Breast epithelium (tissue), 4 donors: ENCODE data around the gene TPM2. TPM values are rescaled to one million over a fixed set of nuclear protein-coding genes. Genes with fewer than 3 reads are reported as not detected.

ENCODE experiments used
- DNase-seq, 2 donors: peaks; one replicate each; pipeline ENCODE4 v3.0.0-alpha.2; 2019; ENCODE audit warnings: low spot score in 2 of 2
- H3K27ac ChIP-seq, 2 donors: fragments of 200-600 bp; sonication (generic) in 1 of 2; one replicate each; pipeline ENCODE4 v1.5.1; 2016 to 2019; ENCODE audit warnings: mild to moderate bottlenecking in 1 of 2
- H3K27me3 ChIP-seq, 2 donors: fragments of 200-600 bp; sonication (generic) in 1 of 2; one replicate each; pipeline versions ENCODE4 v1.5.1 to v1.6.0; 2017 to 2019; ENCODE audit warnings: control low read depth in 1 of 2, mild to moderate bottlenecking in 1 of 2
- H3K36me3 ChIP-seq: fragments of 200-600 bp; one replicate; pipeline ENCODE4 v1.5.1; 2019
- H3K4me1 ChIP-seq, 2 donors: fragments of 200-600 bp; sonication (generic); one replicate each; pipeline ENCODE4 v1.5.1; 2016 to 2019; ENCODE audit warnings: control low read depth in 1 of 2
- H3K4me3 ChIP-seq, 3 donors: fragments of 200-600 bp; sonication (generic); 1 replicate in 2 of 3; 2 replicates in 1 of 3; pipeline ENCODE4 v1.5.1; 2016 to 2019; ENCODE audit warnings: mild to moderate bottlenecking in 3 of 3, moderate library complexity in 2 of 3
- H3K9me3 ChIP-seq, 2 donors: fragments of 200-600 bp; sonication (generic) in 1 of 2; one replicate each; pipeline ENCODE4 v1.5.1; 2016 to 2019; ENCODE audit warnings: control low read depth in 1 of 2
- POLR2A ChIP-seq: fragments of 450-650 bp; IDR thresholded peaks from one replicate; pipeline ENCODE4 v1.6.1; 2016; ENCODE audit warnings: antibody characterized with exemption, mild to moderate bottlenecking, moderate library complexity
- POLR2AphosphoS5 ChIP-seq, 3 donors: sonication (generic); formaldehyde crosslinking; IDR thresholded peaks; one replicate each; pipeline ENCODE4 v1.6.1; 2017; ENCODE audit warnings: antibody characterized with exemption in 3 of 3
- intact Hi-C: fragments of 100-400 bp; cut with DNase I; formaldehyde crosslinking; loops from one replicate; pipeline ENCODE4 v1.15.1; 2023; ENCODE audit warnings: low total_unique reads
- total RNA-seq, 3 donors: library from RNA; depleted of rRNA; stranded (reverse); fragments of >200 nt; gene quantifications; one replicate each; pipeline ENCODE4 v1.1.0, GENCODE V29; 2016
- TF ChIP-seq, protein P1 (sequence below), 3 donors: fragments of 450-650 bp; IDR thresholded peaks; one replicate each; pipeline ENCODE4 v1.5.1; 2016 to 2017; ENCODE audit warnings: antibody characterized with exemption in 3 of 3, mild to moderate bottlenecking in 3 of 3, moderate library complexity in 3 of 3

Gene TPM2
- total RNA-seq, 3 donors from 2014 or later, result 143 to 402 (median 258) TPM

DNA sequence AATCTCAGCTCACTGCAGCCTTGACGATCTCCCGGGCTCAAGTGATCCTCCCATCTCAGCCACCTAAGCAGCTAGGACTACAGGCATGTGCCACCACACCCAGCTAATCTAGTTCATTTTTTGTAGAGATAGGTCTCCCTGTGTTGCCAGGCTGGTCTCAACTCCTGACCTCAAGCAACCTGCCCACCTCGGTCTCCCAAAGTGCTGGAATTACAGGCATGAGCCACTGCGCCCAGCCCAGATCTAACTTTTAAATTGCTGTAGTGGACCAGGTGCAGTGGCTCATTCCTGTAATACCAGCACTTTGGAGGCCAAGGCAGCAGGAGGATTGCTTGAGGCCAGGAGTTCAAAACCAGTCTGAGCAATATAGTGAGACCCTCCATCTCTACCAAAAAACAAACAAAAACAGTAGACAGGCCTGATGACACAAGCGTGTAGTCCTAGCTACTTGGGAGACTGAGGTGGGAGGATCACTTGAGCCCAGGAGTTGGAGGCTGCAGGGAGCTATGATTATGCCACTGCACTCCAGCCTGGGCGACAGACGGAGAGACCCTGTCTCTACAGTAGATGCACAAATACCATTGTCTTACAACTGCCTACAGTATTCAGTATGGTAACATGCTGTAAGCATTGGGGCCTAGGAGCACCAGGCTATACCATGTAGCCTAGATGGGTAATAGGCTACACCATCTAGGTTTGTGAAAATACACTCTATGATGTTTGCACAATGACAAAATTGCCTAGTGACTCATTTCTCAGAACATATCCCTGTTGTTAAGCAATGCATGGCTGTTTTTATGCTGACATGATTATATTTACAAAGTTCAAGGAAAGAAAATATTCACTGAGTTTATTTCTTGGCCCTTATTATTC lies 37.5 kb downstream of the TPM2 start:
- no peak overlapping the region for H3K27ac ChIP-seq
- intact Hi-C loops, result loop anchor here (5.0 kb wide), 1 partner anchor 45 kb away; the partner anchor contains the start of gene TESK1

DNA sequence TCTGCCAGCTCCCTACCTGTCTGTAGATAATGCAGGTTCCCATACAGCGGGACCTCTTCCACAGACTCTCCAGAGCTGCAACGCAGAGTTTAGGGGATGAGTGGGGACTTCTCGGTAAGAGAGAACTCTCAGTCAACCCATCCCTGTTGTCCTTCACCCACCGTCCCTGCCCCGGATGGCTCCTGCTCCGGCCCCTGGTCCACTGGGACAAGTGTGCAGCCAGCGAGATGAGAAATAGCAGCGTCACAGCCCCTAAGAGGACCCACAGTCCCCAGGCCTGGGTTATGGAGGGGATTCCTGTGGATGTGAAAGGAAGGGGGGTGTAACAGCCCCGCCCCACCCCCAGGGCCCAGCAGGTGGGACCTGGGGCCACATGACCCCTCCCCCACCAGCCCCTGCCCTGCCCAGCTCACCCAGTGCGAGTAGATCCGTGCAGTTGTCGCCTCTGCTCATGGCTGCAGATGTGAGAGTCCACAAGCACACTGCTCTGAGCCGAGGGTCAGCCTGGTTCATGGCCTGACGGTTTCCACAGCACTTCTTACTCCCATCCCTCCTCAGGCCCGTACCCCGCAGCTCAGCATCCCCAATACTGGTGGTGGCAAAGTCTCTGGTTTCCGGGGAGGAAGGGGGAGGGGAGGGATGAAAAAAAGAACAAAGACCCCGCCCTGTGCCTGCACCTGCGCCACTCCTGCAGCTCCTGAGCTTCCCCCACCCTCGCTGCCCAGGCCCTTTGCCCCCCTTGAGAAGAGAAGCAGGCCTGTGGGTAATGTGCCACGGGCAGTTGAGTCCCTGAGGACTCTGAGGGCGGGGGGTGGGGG lies 39.2 kb downstream of the TPM2 start, which contains the start of gene SIT1:
Gene SIT1, minus strand, starts transcription at position 591 of the 818 bp plus-strand sequence. Its CDS starts 78 bp downstream, at position 513.
- no peak for TF ChIP-seq POLR2A
- TF ChIP-seq, protein P1, sequence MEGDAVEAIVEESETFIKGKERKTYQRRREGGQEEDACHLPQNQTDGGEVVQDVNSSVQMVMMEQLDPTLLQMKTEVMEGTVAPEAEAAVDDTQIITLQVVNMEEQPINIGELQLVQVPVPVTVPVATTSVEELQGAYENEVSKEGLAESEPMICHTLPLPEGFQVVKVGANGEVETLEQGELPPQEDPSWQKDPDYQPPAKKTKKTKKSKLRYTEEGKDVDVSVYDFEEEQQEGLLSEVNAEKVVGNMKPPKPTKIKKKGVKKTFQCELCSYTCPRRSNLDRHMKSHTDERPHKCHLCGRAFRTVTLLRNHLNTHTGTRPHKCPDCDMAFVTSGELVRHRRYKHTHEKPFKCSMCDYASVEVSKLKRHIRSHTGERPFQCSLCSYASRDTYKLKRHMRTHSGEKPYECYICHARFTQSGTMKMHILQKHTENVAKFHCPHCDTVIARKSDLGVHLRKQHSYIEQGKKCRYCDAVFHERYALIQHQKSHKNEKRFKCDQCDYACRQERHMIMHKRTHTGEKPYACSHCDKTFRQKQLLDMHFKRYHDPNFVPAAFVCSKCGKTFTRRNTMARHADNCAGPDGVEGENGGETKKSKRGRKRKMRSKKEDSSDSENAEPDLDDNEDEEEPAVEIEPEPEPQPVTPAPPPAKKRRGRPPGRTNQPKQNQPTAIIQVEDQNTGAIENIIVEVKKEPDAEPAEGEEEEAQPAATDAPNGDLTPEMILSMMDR (IDR thresholded peaks at IDR 0.05), result no peak
- TF ChIP-seq POLR2AphosphoS5 (IDR thresholded peaks at IDR 0.05), result no peak
- intact Hi-C loops, result loop anchor here (5.0 kb wide), 1 partner anchor 43 kb away; the partner anchor contains the start of gene TESK1
- Histone ChIP-seq H3K27ac (peak within 1 kb of the TSS; percentile 7 to 66), H3K27me3 (no peaks in the 10 kb centered on the region), H3K4me1 (no peaks in the 10 kb centered on the region), H3K9me3 (no peaks in the 10 kb centered on the region), H3K4me3 (peak within 1 kb of the TSS in 2 of 3 donors; percentile 3 to 7), H3K36me3 (no peaks in the 10 kb centered on the region)
- DNase-seq, result no peak

More for the DNA sequence above, 37.5 kb downstream of the TPM2 start:
- Histone ChIP-seq H3K4me1 (no peaks in the 10 kb centered on the region), H3K9me3 (no peaks in the 10 kb centered on the region), H3K36me3 (no peaks in the 10 kb centered on the region), H3K27me3 (no peaks in the 10 kb centered on the region), H3K4me3 (no peak overlapping the region)
- TF ChIP-seq POLR2A (no peak), POLR2AphosphoS5 (IDR thresholded peaks at IDR 0.05) (no peak)
- TF ChIP-seq, protein P1 (IDR thresholded peaks at IDR 0.05), result no peak
- DNase-seq, result no peak

GRCh38 chr9:35649431-35650340 lies 40.0 kb downstream of the TPM2 start:
- Histone ChIP-seq H3K4me1 (no peaks in the 10 kb centered on the region), H3K27ac (peak overlapping the region in 1 of 2 donors; percentile 30), H3K36me3 (no peaks in the 10 kb centered on the region), H3K9me3 (no peaks in the 10 kb centered on the region), H3K4me3 (peak overlapping the region in 2 of 3 donors; percentile 3 to 7), H3K27me3 (no peaks in the 10 kb centered on the region)
- no peak for TF ChIP-seq POLR2AphosphoS5 (IDR thresholded peaks at IDR 0.05)
- no peak for TF ChIP-seq POLR2A
- TF ChIP-seq, protein P1 (IDR thresholded peaks at IDR 0.05), result no peak
- intact Hi-C loops, result loop anchor here (5.0 kb wide), 1 partner anchor 42 kb away; the partner anchor contains the start of gene TESK1
- DNase-seq, result no peak

- Histone ChIP-seq H3K27ac (peak overlapping the region; percentile 94 to 95), H3K4me1 (no peaks in the 10 kb centered on the region), H3K4me3 (peak overlapping the region; percentile 52 to 79 (median 63)), H3K36me3 (no peaks in the 10 kb centered on the region), H3K9me3 (no peaks in the 10 kb centered on the region), H3K27me3 (no peaks in the 10 kb centered on the region)
- intact Hi-C loops, result no loop called here
- TF ChIP-seq POLR2AphosphoS5 (IDR thresholded peaks at IDR 0.05) (peak; percentile 88 to 93 (median 89)), POLR2A (peak; percentile 63)
- TF ChIP-seq, protein P1 (IDR thresholded peaks at IDR 0.05), result peak; percentile 88 to 95 (median 95)
- DNase-seq, result peak; percentile 92 to 94
Observed at GRCh38 chr9:35646533-35647265, 43.0 kb downstream of the TPM2 start.
